ENCODE data around the gene PPM1M. TPM values are rescaled to one million over a fixed set of nuclear protein-coding genes. Genes with fewer than 3 reads are reported as not detected.

The PPM1M gene
- polyA plus RNA-seq, 1 of the 3 experiments (the other 2 are of a cell fraction) = 19.2 TPM

GRCh38 chr3:52237657-52238172 lies 7.8 kb upstream of the PPM1M start:
- WGBS (ENCODE audit: low lambda C conversion rate) = 20% methylated on average over 1 of the region's 8 CpGs
- Histone ChIP-seq H3K27me3 (ENCODE audit: insufficient read depth) (no peaks in the 10 kb centered on the region), H3K4me1 (ENCODE audit: control insufficient read depth in 1 of 2, insufficient read depth in 2 of 2, low read depth in 1 of 2, low read length in 1 of 2) (peaks cover 8 to 50% of the 10 kb centered on the region in 2 experiments), H2AFZ (ENCODE audit: low read depth) (no peak overlapping the region), H3F3A (replicated peaks; ENCODE audit: insufficient read depth) (peaks cover 24% of the 10 kb centered on the region), H3K4me2 (peak overlapping the region; percentile 89), H4K20me1 (ENCODE audit: insufficient read depth) (peaks cover 4% of the 10 kb centered on the region; the same call in 1 of the 2 replicates), H3K4me3 (ENCODE audit: low read depth in 2 of 2, low read length in 1 of 2) (peak overlapping the region; percentile 90 to 97), H3K36me3 (replicated peaks in 1 of 2; ENCODE audit: control insufficient read depth in 1 of 2, insufficient read depth in 2 of 2, low read length in 1 of 2) (peaks cover 5% of the 10 kb centered on the region in 2 experiments), H3K9me3 (no peaks in the 10 kb centered on the region), H3K9ac (peak overlapping the region; percentile 83), H3K9me2 (no peaks in the 10 kb centered on the region), H3K79me2 (ENCODE audit: insufficient read depth) (peaks cover 73% of the 10 kb centered on the region), H3K27ac (ENCODE audit: low read depth in 2 of 2, low read length in 1 of 2) (peak overlapping the region; percentile 93 to 96)
- ChIA-PET CTCF (interaction anchor here (0.8 to 11.8 kb wide), 8 partner anchors 18 to 245 kb away, joined by 3 to 257 read pairs (median 5); partner anchors contain the start of genes TLR9 and WDR82), POLR2A (interaction anchor here (1.3 to 4.6 kb wide), 2 partner anchors 9 to 41 kb away, joined by 3 to 67 read pairs; partner anchors contain the start of gene WDR82)
- peak; percentile 62; the same call in 1 of the 2 replicates for TF ChIP-seq MAX (IDR thresholded peaks at IDR 0.05; ENCODE audit: low read depth)
- no peak for TF ChIP-seq SIN3A (IDR thresholded peaks at IDR 0.05; ENCODE audit: borderline replicate concordance, low read depth, low read length)
- no peak for TF ChIP-seq MXI1 (IDR thresholded peaks at IDR 0.05; ENCODE audit: low read depth, low read length)
- peak; percentile 28 for TF ChIP-seq CTCF (IDR thresholded peaks at IDR 0.05)
- no peak for TF ChIP-seq CHD2 (IDR thresholded peaks at IDR 0.05; ENCODE audit: low read length, partially characterized antibody)
- no peak for TF ChIP-seq POLR2AphosphoS5 (IDR thresholded peaks at IDR 0.05; ENCODE audit: low read depth, low read length)
- TF ChIP-seq GABPA (IDR thresholded peaks at IDR 0.05; ENCODE audit: low read depth) = no peak
- TF ChIP-seq RXRA (IDR thresholded peaks at IDR 0.05; ENCODE audit: borderline replicate concordance, low read depth) = no peak
- no peak for TF ChIP-seq MEF2A (IDR thresholded peaks at IDR 0.05; ENCODE audit: borderline replicate concordance, low read depth)
- TF ChIP-seq NRF1 (IDR thresholded peaks at IDR 0.05; ENCODE audit: low read depth, low read length) = no peak
- TF ChIP-seq IRF3 (IDR thresholded peaks at IDR 0.05; ENCODE audit: low read depth, low read length) = no peak
- no peak for TF ChIP-seq USF1 (IDR thresholded peaks at IDR 0.05; ENCODE audit: borderline replicate concordance, low read depth)
- no peak for TF ChIP-seq USF2 (IDR thresholded peaks at IDR 0.05; ENCODE audit: borderline replicate concordance, low read depth, low read length)
- no peak for TF ChIP-seq RAD21 (IDR thresholded peaks at IDR 0.05; ENCODE audit: low read length)
- TF ChIP-seq EZH2phosphoT487 (IDR thresholded peaks at IDR 0.05; ENCODE audit: borderline replicate concordance, low read depth) = no peak
- no peak; the same call in 1 of the 2 replicates for TF ChIP-seq FOSL2 (IDR thresholded peaks at IDR 0.05; ENCODE audit: borderline replicate concordance, low read depth)
- TF ChIP-seq ELF1 (IDR thresholded peaks at IDR 0.05) = no peak
- TF ChIP-seq NFIC (IDR thresholded peaks at IDR 0.05; ENCODE audit: borderline replicate concordance) = peak; percentile 75
- no peak; the same call in 1 of the 2 replicates for TF ChIP-seq JUND (IDR thresholded peaks at IDR 0.05)
- TF ChIP-seq SMC3 (IDR thresholded peaks at IDR 0.05; ENCODE audit: low read depth, low read length) = no peak
- TF ChIP-seq PBX3 (IDR thresholded peaks at IDR 0.05) = no peak
- peak; percentile 80 for TF ChIP-seq TCF12 (IDR thresholded peaks at IDR 0.05)
- TF ChIP-seq EP300 (IDR thresholded peaks at IDR 0.05; ENCODE audit: borderline replicate concordance in 1 of 2, low read depth in 1 of 2, low read length in 1 of 2) = no peak
- TF ChIP-seq REST (IDR thresholded peaks at IDR 0.05; ENCODE audit: low read depth, low read length) = no peak
- DNase-seq = peak; percentile 58

Data from SK-N-SH (cell line).